Neural cell (in vitro differentiated cells): ENCODE results near the gene PSMD4. TPM values are rescaled to one million over a fixed set of nuclear protein-coding genes. Genes with fewer than 3 reads are reported as not detected.

ENCODE experiments used
- H2AFZ ChIP-seq: fragments of 200-600, 300-800 bp; sonication (generic), shearing (Covaris generic); 2 replicates; pipeline ENCODE4 v1.6.0; 2014; ENCODE audit warnings: low read depth, mild to moderate bottlenecking, antibody characterized with exemption, low read length, moderate library complexity
- H3F3A ChIP-seq: fragments of 200-600 bp; shearing (Covaris generic); 2 replicates; pipeline ENCODE4 v1.6.1; 2016; ENCODE audit warnings: mild to moderate bottlenecking, moderate library complexity, mixed read lengths, antibody characterized with exemption, low read length; ENCODE audit not compliant: insufficient read depth, poor library complexity, severe bottlenecking
- H3K27ac ChIP-seq: fragments of 200-600, 300-800 bp; sonication (generic), shearing (Covaris generic); 2 replicates; pipeline ENCODE4 v1.5.1; 2014; ENCODE audit warnings: mild to moderate bottlenecking, low read length, moderate library complexity
- H3K27me3 ChIP-seq: fragments of 300-800, 200-600 bp; sonication (generic), shearing (Covaris generic); 2 replicates; pipeline ENCODE4 v1.6.0; 2014; ENCODE audit warnings: mild to moderate bottlenecking, low read depth, low read length, moderate library complexity; ENCODE audit not compliant: insufficient read depth
- H3K36me3 ChIP-seq: fragments of 300-800, 200-600 bp; sonication (generic), shearing (Covaris generic); 2 replicates; pipeline ENCODE4 v1.5.1; 2014; ENCODE audit warnings: mild to moderate bottlenecking, antibody characterized with exemption, low read length, moderate library complexity; ENCODE audit not compliant: insufficient read depth
- H3K4me2 ChIP-seq: fragments of 300-800, 200-600 bp; sonication (generic), shearing (Covaris generic); 2 replicates; pipeline ENCODE4 v1.6.0; 2014; ENCODE audit warnings: mild to moderate bottlenecking, low read length
- H3K4me3 ChIP-seq: fragments of 300-800, 200-600 bp; sonication (generic), shearing (Covaris generic); 2 replicates; pipeline ENCODE4 v1.5.1; 2014; ENCODE audit warnings: mild to moderate bottlenecking, low read length, moderate library complexity
- H3K79me2 ChIP-seq: fragments of 200-600 bp; shearing (Covaris generic); replicated peaks from 2 replicates; pipeline ENCODE4 v1.6.0; 2014; ENCODE audit warnings: mild to moderate bottlenecking, low read length, moderate library complexity; ENCODE audit not compliant: insufficient read depth
- H3K9ac ChIP-seq: fragments of 300-800, 200-600 bp; sonication (generic), shearing (Covaris generic); 2 replicates; pipeline ENCODE4 v1.6.1; 2016; ENCODE audit warnings: mild to moderate bottlenecking, low read length, mixed read lengths
- H3K9me2 ChIP-seq: fragments of 200-600 bp; shearing (Covaris generic); 2 replicates; pipeline ENCODE4 v1.6.1; 2016; ENCODE audit warnings: mild to moderate bottlenecking, low read length, mixed read lengths; ENCODE audit not compliant: insufficient read depth
- H3K9me3 ChIP-seq: fragments of 200-600, 300-800 bp; sonication (generic), shearing (Covaris generic); 2 replicates; pipeline ENCODE4 v1.6.1; 2016; ENCODE audit warnings: mild to moderate bottlenecking, mixed run types, low read length, moderate library complexity, mixed read lengths
- H4K20me1 ChIP-seq: fragments of 200-600 bp; shearing (Covaris generic); 2 replicates; pipeline ENCODE4 v1.6.1; 2016; ENCODE audit warnings: mild to moderate bottlenecking, mixed run types; ENCODE audit not compliant: insufficient read depth
- CTCF ChIP-seq: fragments of 450-650 bp; IDR thresholded peaks from 2 replicates; pipeline ENCODE4 v1.5.1; 2014; ENCODE audit warnings: antibody characterized with exemption, mild to moderate bottlenecking, moderate library complexity; ENCODE audit not compliant: poor library complexity, severe bottlenecking
- EP300 ChIP-seq: fragments of 450-650 bp; conservative IDR thresholded peaks from 2 replicates; pipeline ENCODE4 v1.6.1; 2014; ENCODE audit warnings: antibody characterized with exemption, mild to moderate bottlenecking, moderate library complexity; ENCODE audit not compliant: poor library complexity, severe bottlenecking
- EZH2 ChIP-seq: fragments of 200-600, 300-800 bp; shearing (Covaris generic), sonication (generic); IDR thresholded peaks from 2 replicates; pipeline ENCODE4 v1.6.1; 2014; ENCODE audit warnings: antibody characterized with exemption, low read length, borderline replicate concordance, mild to moderate bottlenecking; ENCODE audit not compliant: insufficient read depth, poor library complexity, severe bottlenecking
- MXI1 ChIP-seq: fragments of 450-650 bp; conservative IDR thresholded peaks from 2 replicates; pipeline ENCODE4 v1.6.1; 2014; ENCODE audit warnings: antibody characterized with exemption, mild to moderate bottlenecking; ENCODE audit not compliant: poor library complexity, severe bottlenecking
- POLR2AphosphoS5 ChIP-seq: IDR thresholded peaks from 2 replicates; pipeline ENCODE4 v1.6.1; 2012
- RAD21 ChIP-seq: fragments of 450-650 bp; conservative IDR thresholded peaks from 2 replicates; pipeline ENCODE4 v1.6.1; 2014; ENCODE audit warnings: antibody characterized with exemption, mild to moderate bottlenecking, moderate library complexity
- REST ChIP-seq: IDR thresholded peaks from 2 replicates; pipeline ENCODE4 v1.6.1; 2012; ENCODE audit warnings: borderline replicate concordance
- SMC3 ChIP-seq: fragments of 450-650 bp; conservative IDR thresholded peaks from 2 replicates; pipeline ENCODE4 v1.6.1; 2014; ENCODE audit warnings: antibody characterized with exemption, mild to moderate bottlenecking, moderate library complexity; ENCODE audit not compliant: poor library complexity
- TAF1 ChIP-seq: IDR thresholded peaks from 2 replicates; pipeline ENCODE4 v1.6.1; 2012; ENCODE audit warnings: low read depth
- polyA plus RNA-seq: library from polyadenylated mRNA; depleted of rRNA; stranded (reverse); fragments of >200 nt; gene quantifications from 2 replicates; pipeline ENCODE4 v1.2.3, GENCODE V29; 2014

PSMD4 gene
- polyA plus RNA-seq, 1 donor from 2014 or later = 341 TPM

- H3K79me2 ChIP-seq = no peaks in the 10 kb centered on the region
- H3K27ac ChIP-seq = no peak overlapping the region
- H3F3A ChIP-seq = no peaks in the 10 kb centered on the region
- TF ChIP-seq SMC3 = no peak
- no peak for TF ChIP-seq EZH2
- no peak for TF ChIP-seq REST
- TF ChIP-seq CTCF = no peak
- TF ChIP-seq RAD21 = no peak
- no peak for TF ChIP-seq TAF1
- TF ChIP-seq POLR2AphosphoS5 = no peak
- TF ChIP-seq EP300 = no peak
- no peak for TF ChIP-seq MXI1
- H3K9ac ChIP-seq = no peak overlapping the region
- no peaks in the 10 kb centered on the region for H3K9me3 ChIP-seq
- H3K9me2 ChIP-seq = no peaks in the 10 kb centered on the region
- no peak overlapping the region for H3K4me2 ChIP-seq
- H3K4me3 ChIP-seq = no peak overlapping the region
- H2AFZ ChIP-seq = no peak overlapping the region
- H3K36me3 ChIP-seq = no peaks in the 10 kb centered on the region
- H3K27me3 ChIP-seq = no peaks in the 10 kb centered on the region
- no peaks in the 10 kb centered on the region for H4K20me1 ChIP-seq
Measured at GRCh38 chr1:151314137-151314875, 59.8 kb downstream of the PSMD4 start.

DNA sequence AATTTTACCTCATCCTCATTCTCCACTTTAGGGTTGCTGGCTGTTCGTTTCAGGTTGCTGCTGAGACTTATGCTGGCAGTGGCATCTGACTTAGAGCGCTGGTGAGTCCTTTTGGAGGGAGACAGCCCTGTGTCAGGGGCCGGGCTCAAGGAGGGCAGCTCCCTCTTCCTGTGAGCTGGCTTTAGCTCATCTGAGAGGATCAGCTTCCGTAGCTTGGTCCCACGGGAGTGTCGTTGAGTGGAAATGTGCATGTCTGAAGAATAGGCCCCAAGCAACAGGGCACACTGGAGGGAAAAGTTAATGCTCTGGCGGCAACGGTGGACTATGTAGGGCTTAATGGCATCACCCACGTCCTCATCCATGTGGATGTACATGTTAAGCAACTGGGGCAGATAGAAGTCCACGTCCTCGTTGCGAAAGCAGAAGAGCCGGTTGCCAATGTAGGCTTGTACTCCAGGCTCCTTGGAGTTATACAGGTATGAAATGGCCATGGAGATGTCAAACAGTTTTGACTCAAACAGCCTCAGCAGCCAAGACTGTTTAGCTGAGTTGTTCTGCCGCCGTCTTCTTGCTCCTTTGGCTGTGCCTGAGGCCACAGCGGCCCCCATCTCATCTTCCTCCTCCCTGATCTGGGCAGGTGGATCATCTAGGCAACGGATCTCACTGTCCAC, 61.2 kb downstream of the PSMD4 start:
- Histone ChIP-seq H3K9me3 (no peaks in the 10 kb centered on the region), H3K27me3 (no peaks in the 10 kb centered on the region), H3K9ac (no peak overlapping the region), H3K9me2 (no peaks in the 10 kb centered on the region), H3K4me3 (no peak overlapping the region), H3K27ac (no peak overlapping the region), H3F3A (no peaks in the 10 kb centered on the region), H3K36me3 (no peaks in the 10 kb centered on the region), H2AFZ (no peak overlapping the region), H3K79me2 (no peaks in the 10 kb centered on the region), H4K20me1 (no peaks in the 10 kb centered on the region), H3K4me2 (no peak overlapping the region)
- TF ChIP-seq EP300 (no peak), CTCF (no peak), RAD21 (no peak), MXI1 (no peak), POLR2AphosphoS5 (no peak), TAF1 (no peak), EZH2 (no peak), SMC3 (no peak), REST (no peak)
